ENCODE measurements around the gene PARP2.
"Not testable (repeated sequence)": the region's sequence is repeated elsewhere in the genome, so short reads cannot be mapped to it uniquely, and the experiment has no call there.

Gene PARP2

GRCh38 chr14:20346713-20347112, 3.3 kb downstream of the PARP2 start:
- peaks cover 62% of the 10 kb centered on the region for H3K36me3 ChIP-seq (ENCODE audit: insufficient read depth, insufficient read length, low read length)
- TF ChIP-seq SUZ12 (IDR thresholded peaks at IDR 0.05; ENCODE audit: extremely low read depth, insufficient read depth, insufficient read length) (no peak), ZNF274 (IDR thresholded peaks at IDR 0.05; ENCODE audit: low read depth, low read length) (no peak), YY1 (IDR thresholded peaks at IDR 0.05; ENCODE audit: insufficient read depth, insufficient read length) (no peak)

GRCh38 chr14:20347747-20348146, 4.3 kb downstream of the PARP2 start:
- H3K27me3 ChIP-seq (ENCODE audit: insufficient read depth, insufficient read length) = no peaks in the 10 kb centered on the region
- no peaks in the 10 kb centered on the region for H3K9me3 ChIP-seq (ENCODE audit: insufficient read depth, low read length)
- DNase-seq (ENCODE audit: low read depth, low spot score) = no peak
- H3K9ac ChIP-seq (ENCODE audit: insufficient read length, low read depth) = no peak overlapping the region
- no peaks in the 10 kb centered on the region for H3K4me1 ChIP-seq (ENCODE audit: insufficient read depth, insufficient read length)
- TF ChIP-seq YY1 (IDR thresholded peaks at IDR 0.05; ENCODE audit: insufficient read depth, insufficient read length) = no peak
- no peak for TF ChIP-seq ZNF274 (IDR thresholded peaks at IDR 0.05; ENCODE audit: low read depth, low read length)
- TF ChIP-seq SUZ12 (IDR thresholded peaks at IDR 0.05; ENCODE audit: extremely low read depth, insufficient read depth, insufficient read length) = no peak
- no peak overlapping the region for H3K4me3 ChIP-seq (ENCODE audit: insufficient read length, low read depth)
- peaks cover 72% of the 10 kb centered on the region for H3K36me3 ChIP-seq (ENCODE audit: insufficient read depth, insufficient read length, low read length)

More at GRCh38 chr14:20346713-20347112, 3.3 kb downstream of the PARP2 start:
- H3K4me3 ChIP-seq (ENCODE audit: insufficient read length, low read depth) = no peak overlapping the region
- no peaks in the 10 kb centered on the region for H3K9me3 ChIP-seq (ENCODE audit: insufficient read depth, low read length)
- H3K4me1 ChIP-seq (ENCODE audit: insufficient read depth, insufficient read length) = no peaks in the 10 kb centered on the region
- H3K9ac ChIP-seq (ENCODE audit: insufficient read length, low read depth) = no peak overlapping the region
- no peak for DNase-seq (ENCODE audit: low read depth, low spot score)
- no peaks in the 10 kb centered on the region for H3K27me3 ChIP-seq (ENCODE audit: insufficient read depth, insufficient read length)

- Histone ChIP-seq H3K9me3 (ENCODE audit: insufficient read depth, low read length) (no peaks in the 10 kb centered on the region), H3K4me3 (ENCODE audit: insufficient read length, low read depth) (no peak overlapping the region), H3K9ac (ENCODE audit: insufficient read length, low read depth) (no peak overlapping the region), H3K36me3 (ENCODE audit: insufficient read depth, insufficient read length, low read length) (peaks cover 87% of the 10 kb centered on the region), H3K4me1 (ENCODE audit: insufficient read depth, insufficient read length) (no peaks in the 10 kb centered on the region), H3K27me3 (ENCODE audit: insufficient read depth, insufficient read length) (no peaks in the 10 kb centered on the region)
- no peak for DNase-seq (ENCODE audit: low read depth, low spot score)
- TF ChIP-seq SUZ12 (IDR thresholded peaks at IDR 0.05; ENCODE audit: extremely low read depth, insufficient read depth, insufficient read length) = no peak
- no peak for TF ChIP-seq ZNF274 (IDR thresholded peaks at IDR 0.05; ENCODE audit: low read depth, low read length)
- TF ChIP-seq YY1 (IDR thresholded peaks at IDR 0.05; ENCODE audit: insufficient read depth, insufficient read length) = no peak
These were observed 6.8 kb downstream of the PARP2 start for GRCh38 chr14:20350282-20350681.

DNA sequence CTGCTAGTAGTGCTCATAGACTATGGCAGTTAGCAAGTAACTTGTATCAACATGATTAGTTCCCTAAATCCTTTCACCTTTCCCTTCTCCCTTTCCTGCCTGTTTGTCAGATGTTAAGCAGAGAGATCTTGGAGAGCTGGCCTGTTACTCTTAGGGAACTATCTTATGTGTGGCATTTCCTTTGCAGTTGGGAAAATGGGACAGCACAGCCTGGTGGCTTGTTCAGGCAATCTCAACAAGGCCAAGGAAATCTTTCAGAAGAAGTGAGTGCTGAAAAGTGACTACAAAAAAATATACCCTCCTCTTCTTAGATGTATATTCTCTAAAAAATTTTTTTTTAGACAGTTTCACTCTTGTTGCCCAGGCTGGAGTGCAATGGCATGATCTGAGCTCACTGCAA, 7.4 kb downstream of the PARP2 start:
- Histone ChIP-seq H3K4me1 (ENCODE audit: insufficient read depth, insufficient read length) (no peaks in the 10 kb centered on the region), H3K9ac (ENCODE audit: insufficient read length, low read depth) (no peak overlapping the region), H3K9me3 (ENCODE audit: insufficient read depth, low read length) (no peaks in the 10 kb centered on the region), H3K27me3 (ENCODE audit: insufficient read depth, insufficient read length) (no peaks in the 10 kb centered on the region), H3K4me3 (ENCODE audit: insufficient read length, low read depth) (no peak overlapping the region), H3K36me3 (ENCODE audit: insufficient read depth, insufficient read length, low read length) (peaks cover 87% of the 10 kb centered on the region)
- TF ChIP-seq SUZ12 (IDR thresholded peaks at IDR 0.05; ENCODE audit: extremely low read depth, insufficient read depth, insufficient read length) = no peak
- no peak for TF ChIP-seq ZNF274 (IDR thresholded peaks at IDR 0.05; ENCODE audit: low read depth, low read length)
- no peak for TF ChIP-seq YY1 (IDR thresholded peaks at IDR 0.05; ENCODE audit: insufficient read depth, insufficient read length)
- DNase-seq (ENCODE audit: low read depth, low spot score) = no peak

GRCh38 chr14:20356422-20356821, 13.0 kb downstream of the PARP2 start:
- no peak overlapping the region for H3K9ac ChIP-seq (ENCODE audit: insufficient read length, low read depth)
- no peak for TF ChIP-seq YY1 (IDR thresholded peaks at IDR 0.05; ENCODE audit: insufficient read depth, insufficient read length)
- TF ChIP-seq SUZ12 (IDR thresholded peaks at IDR 0.05; ENCODE audit: extremely low read depth, insufficient read depth, insufficient read length) = no peak
- TF ChIP-seq ZNF274 (IDR thresholded peaks at IDR 0.05; ENCODE audit: low read depth, low read length) = no peak
- no peaks in the 10 kb centered on the region for H3K4me1 ChIP-seq (ENCODE audit: insufficient read depth, insufficient read length)
- no peak overlapping the region for H3K4me3 ChIP-seq (ENCODE audit: insufficient read length, low read depth)
- no peaks in the 10 kb centered on the region for H3K27me3 ChIP-seq (ENCODE audit: insufficient read depth, insufficient read length)
- H3K36me3 ChIP-seq (ENCODE audit: insufficient read depth, insufficient read length, low read length) = peaks cover 73% of the 10 kb centered on the region
- no peak for DNase-seq (ENCODE audit: low read depth, low spot score)
- no peaks in the 10 kb centered on the region for H3K9me3 ChIP-seq (ENCODE audit: insufficient read depth, low read length)

DNA sequence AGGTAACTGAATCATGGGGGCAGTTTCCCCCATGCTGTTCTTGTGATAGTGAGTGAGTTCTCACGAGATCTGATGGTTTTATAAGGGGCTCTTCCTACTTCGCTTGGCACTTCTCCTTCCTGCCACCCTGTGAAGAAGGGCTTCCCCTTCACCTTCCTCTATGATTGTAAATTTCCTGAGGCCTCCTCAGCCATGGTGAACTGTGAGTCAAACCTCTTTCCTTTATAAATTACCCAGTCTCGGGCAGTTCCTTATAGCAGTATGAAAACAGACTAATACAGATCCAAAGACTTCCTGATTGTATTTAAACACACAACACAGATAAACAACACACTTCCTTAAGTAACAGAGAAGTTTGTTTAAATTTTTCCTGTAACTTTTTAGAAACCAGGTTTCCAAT, 15.0 kb downstream of the PARP2 start:
- not testable (repeated sequence) for H3K4me3 ChIP-seq (ENCODE audit: insufficient read length, low read depth); H3K27me3 ChIP-seq (ENCODE audit: insufficient read depth, insufficient read length); H3K9me3 ChIP-seq (ENCODE audit: insufficient read depth, low read length); H3K9ac ChIP-seq (ENCODE audit: insufficient read length, low read depth); H3K4me1 ChIP-seq (ENCODE audit: insufficient read depth, insufficient read length); DNase-seq (ENCODE audit: low read depth, low spot score)
- peaks cover 67% of the 10 kb centered on the region for H3K36me3 ChIP-seq (ENCODE audit: insufficient read depth, insufficient read length, low read length)

- TF ChIP-seq ZNF274 (IDR thresholded peaks at IDR 0.05; ENCODE audit: low read depth, low read length) (no peak), YY1 (IDR thresholded peaks at IDR 0.05; ENCODE audit: insufficient read depth, insufficient read length) (no peak), SUZ12 (IDR thresholded peaks at IDR 0.05; ENCODE audit: extremely low read depth, insufficient read depth, insufficient read length) (no peak)
- no peaks in the 10 kb centered on the region for H3K9me3 ChIP-seq (ENCODE audit: insufficient read depth, low read length)
- peaks cover 55% of the 10 kb centered on the region for H3K36me3 ChIP-seq (ENCODE audit: insufficient read depth, insufficient read length, low read length)
- no peak overlapping the region for H3K4me3 ChIP-seq (ENCODE audit: insufficient read length, low read depth)
- DNase-seq (ENCODE audit: low read depth, low spot score) = no peak
- H3K27me3 ChIP-seq (ENCODE audit: insufficient read depth, insufficient read length) = no peaks in the 10 kb centered on the region
- no peak overlapping the region for H3K9ac ChIP-seq (ENCODE audit: insufficient read length, low read depth)
- H3K4me1 ChIP-seq (ENCODE audit: insufficient read depth, insufficient read length) = no peaks in the 10 kb centered on the region
These were observed 22.5 kb downstream of the PARP2 start for GRCh38 chr14:20365928-20366327.

- DNase-seq (ENCODE audit: low read depth, low spot score) = no peak
- H3K9ac ChIP-seq (ENCODE audit: insufficient read length, low read depth) = no peak overlapping the region
- H3K27me3 ChIP-seq (ENCODE audit: insufficient read depth, insufficient read length) = no peaks in the 10 kb centered on the region
- no peaks in the 10 kb centered on the region for H3K4me1 ChIP-seq (ENCODE audit: insufficient read depth, insufficient read length)
- no peaks in the 10 kb centered on the region for H3K9me3 ChIP-seq (ENCODE audit: insufficient read depth, low read length)
- no peak for TF ChIP-seq ZNF274 (IDR thresholded peaks at IDR 0.05; ENCODE audit: low read depth, low read length)
- TF ChIP-seq SUZ12 (IDR thresholded peaks at IDR 0.05; ENCODE audit: extremely low read depth, insufficient read depth, insufficient read length) = no peak
- no peak for TF ChIP-seq YY1 (IDR thresholded peaks at IDR 0.05; ENCODE audit: insufficient read depth, insufficient read length)
- peaks cover 77% of the 10 kb centered on the region for H3K36me3 ChIP-seq (ENCODE audit: insufficient read depth, insufficient read length, low read length)
- H3K4me3 ChIP-seq (ENCODE audit: insufficient read length, low read depth) = no peak overlapping the region
These were observed 29.4 kb downstream of the PARP2 start for GRCh38 chr14:20372796-20373195.

All from NT2/D1 (cell line).